C4-2B (cell line): ENCODE data around the gene CUL9.

Experiments used
- H3K27ac ChIP-seq: fragments of 450-650 bp; 2 replicates; pipeline ENCODE4 v1.5.1; 2017
- ZFX ChIP-seq: fragments of 450-650 bp; IDR thresholded peaks from 2 replicates; pipeline ENCODE4 v1.6.1; 2017
- TF ChIP-seq, protein P1 (sequence below): fragments of 450-650 bp; conservative IDR thresholded peaks from 2 replicates; pipeline ENCODE4 v1.5.1; 2017; ENCODE audit warnings: mild to moderate bottlenecking

Gene CUL9

DNA sequence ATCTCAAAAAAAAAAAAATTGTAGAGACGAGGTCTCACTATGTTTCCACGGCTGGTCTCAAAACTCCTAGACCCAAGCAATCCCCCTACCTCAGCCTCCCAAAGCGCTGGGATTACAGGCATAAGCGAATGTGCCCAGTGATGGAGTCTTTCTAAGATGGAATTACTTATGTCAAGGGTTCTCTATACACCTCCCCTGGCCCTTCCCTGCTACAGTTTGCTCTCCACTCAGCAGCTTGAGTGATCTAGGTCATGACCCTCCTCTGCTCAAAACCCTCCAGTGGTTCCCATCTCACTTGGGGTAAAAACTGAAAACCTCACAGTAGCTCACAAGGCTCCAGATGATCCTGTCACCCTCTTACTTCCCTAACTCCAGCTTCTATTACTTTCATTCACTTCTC lies 49.1 kb downstream of the CUL9 start:
- no peak overlapping the region for H3K27ac ChIP-seq
- TF ChIP-seq ZFX, result no peak
- TF ChIP-seq, protein P1, sequence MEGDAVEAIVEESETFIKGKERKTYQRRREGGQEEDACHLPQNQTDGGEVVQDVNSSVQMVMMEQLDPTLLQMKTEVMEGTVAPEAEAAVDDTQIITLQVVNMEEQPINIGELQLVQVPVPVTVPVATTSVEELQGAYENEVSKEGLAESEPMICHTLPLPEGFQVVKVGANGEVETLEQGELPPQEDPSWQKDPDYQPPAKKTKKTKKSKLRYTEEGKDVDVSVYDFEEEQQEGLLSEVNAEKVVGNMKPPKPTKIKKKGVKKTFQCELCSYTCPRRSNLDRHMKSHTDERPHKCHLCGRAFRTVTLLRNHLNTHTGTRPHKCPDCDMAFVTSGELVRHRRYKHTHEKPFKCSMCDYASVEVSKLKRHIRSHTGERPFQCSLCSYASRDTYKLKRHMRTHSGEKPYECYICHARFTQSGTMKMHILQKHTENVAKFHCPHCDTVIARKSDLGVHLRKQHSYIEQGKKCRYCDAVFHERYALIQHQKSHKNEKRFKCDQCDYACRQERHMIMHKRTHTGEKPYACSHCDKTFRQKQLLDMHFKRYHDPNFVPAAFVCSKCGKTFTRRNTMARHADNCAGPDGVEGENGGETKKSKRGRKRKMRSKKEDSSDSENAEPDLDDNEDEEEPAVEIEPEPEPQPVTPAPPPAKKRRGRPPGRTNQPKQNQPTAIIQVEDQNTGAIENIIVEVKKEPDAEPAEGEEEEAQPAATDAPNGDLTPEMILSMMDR, result no peak

DNA sequence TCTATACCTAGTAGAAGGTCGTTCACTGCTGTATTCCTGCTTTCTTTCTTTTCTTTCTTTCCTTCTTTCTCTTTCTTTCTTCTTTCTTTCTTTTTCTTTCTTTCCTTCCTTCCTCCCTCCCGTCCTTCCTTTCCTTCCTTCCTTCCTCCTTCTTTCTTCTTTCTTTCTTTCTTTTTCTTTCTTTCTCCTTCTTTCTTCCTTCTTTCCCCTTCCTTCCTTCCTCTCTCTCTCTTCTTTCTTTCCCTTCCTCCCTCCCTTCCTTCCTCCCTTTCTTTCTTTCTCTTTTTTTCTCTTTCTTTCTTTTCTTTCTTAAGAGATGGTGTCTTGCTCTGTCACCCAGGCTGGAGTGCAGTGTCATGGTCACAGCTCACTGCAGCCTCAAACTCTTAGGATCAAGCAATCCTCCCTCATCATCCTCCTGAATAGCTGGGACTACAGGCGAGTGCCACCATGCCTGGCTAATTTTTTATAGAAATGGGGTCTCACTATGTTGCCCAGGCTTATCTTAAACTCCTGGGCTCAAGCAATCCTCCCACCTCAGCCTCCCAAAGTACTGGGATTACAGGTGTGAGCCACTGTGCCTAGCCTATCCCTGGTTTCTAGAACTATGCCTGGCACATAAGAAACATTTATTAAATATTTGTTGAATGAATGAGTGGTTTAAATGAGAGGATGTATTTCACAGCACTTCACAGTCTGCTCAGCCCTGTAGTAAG lies 49.9 kb downstream of the CUL9 start:
- no peak for TF ChIP-seq ZFX
- TF ChIP-seq, protein P1, result no peak
- no peak overlapping the region for H3K27ac ChIP-seq

DNA sequence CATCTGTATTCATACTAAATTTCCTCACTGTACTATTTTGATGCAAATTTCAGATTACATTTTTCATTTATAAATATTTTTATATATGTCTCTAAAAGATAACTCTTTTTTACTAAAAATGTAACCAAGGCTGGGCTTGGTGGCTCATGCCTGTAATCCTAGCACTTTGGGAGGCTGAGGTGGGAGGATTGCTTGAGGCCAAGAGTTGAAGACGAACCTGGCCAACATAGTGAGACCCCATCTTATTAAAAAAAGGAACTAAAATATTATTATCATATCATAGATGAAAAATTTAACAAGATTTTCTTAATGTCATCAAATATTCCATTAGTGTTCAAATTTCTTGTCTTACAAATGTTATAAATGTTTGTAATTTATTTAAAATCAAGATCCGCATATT lies 53.8 kb downstream of the CUL9 start:
- TF ChIP-seq, protein P1, result no peak
- no peak for TF ChIP-seq ZFX
- no peak overlapping the region for H3K27ac ChIP-seq

DNA sequence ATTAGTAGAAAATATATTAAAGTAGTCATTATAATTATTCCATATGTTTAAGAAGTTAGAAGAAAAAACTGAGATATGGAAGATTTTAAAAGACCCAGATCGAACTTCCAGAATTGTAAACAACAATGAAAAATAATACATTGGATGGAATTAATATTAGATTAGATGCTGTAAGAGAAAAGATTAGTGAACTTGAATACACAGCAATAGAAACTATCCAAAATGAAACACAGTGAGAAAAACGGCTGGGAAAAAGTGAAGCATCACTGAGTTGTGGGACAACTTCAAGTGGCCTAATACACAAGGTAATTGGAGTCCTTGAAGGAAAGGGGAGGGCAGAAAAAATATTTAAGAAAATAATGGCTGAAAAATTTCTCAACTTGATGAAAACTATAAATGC lies 57.1 kb downstream of the CUL9 start:
- no peak for TF ChIP-seq ZFX
- TF ChIP-seq, protein P1, result no peak
- no peak overlapping the region for H3K27ac ChIP-seq

DNA sequence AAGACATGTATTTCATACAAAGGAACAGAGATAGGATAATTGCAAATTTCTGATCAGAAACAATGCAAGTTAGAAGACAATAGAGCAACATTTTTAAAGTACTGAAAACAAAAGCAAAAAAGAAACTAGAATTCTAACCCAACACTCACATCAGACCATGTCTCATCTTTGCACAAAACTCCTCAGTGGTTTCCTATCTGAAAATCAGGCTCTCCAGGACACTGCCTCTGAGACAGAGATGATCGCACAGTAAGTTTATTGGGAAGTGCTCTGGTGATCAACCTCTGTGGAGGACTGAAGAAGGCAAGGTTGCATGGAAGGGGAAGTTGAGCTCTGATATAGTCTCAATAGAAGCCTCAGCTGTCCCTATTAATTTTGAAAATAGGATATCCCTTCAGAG lies 59.0 kb downstream of the CUL9 start:
- TF ChIP-seq, protein P1, result no peak
- TF ChIP-seq ZFX, result no peak
- H3K27ac ChIP-seq, result no peak overlapping the region

DNA sequence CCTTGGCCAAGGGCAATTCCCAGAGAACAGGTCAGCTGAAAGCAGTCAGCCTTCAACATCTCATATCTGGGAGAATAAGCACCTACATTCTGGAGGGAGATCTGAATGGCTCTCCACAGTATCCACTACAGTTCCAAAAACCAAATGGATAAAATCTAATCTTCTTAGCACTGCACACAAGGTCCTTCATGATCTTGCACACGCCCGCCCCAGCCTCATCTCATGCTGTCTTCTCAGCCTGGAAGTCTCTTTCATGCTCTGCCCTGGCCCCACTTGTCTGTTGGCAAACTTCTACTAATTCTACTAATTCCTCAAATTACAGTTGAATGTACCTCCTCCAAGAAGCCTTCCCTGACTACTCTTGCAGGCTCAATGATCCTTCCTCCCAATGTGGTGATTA lies 59.5 kb downstream of the CUL9 start:
- no peak overlapping the region for H3K27ac ChIP-seq
- TF ChIP-seq ZFX, result no peak
- TF ChIP-seq, protein P1, result no peak

DNA sequence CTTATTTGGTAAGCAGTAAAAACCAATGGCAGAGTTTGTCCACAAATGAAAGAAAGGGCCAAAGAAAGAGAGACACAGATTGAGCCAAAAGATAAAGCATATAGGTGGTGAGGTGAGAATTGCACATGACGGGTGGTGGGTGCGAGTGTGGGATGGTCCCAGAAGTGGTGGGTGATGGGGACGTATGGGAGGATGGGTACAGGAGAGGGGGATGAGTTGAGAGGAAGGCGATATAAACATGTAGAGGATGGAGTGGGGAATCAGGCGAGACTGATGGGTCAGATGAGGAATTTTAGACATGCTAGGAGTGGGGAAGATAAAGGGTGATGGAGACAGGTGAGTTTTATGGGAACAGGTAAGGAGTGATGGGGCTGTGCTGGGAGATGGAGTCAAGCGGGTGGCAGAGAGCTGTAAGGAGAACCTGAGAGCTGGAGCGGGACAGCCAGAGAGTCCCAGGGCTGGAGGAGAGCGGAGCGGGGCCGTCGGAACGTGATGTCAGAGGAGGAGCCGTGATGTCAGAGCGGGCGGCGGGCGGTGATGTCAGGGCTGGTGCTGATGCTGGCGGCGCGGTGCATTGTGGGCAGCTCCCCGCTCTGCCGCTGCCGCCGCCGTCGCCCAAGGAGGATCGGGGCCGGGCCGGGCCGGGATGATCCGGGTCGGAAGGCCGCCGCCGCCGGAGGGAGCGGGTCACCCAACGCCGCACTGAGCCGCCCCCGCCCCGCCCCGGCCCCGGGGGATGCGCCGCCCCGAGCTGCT lies 61.1 kb downstream of the CUL9 start, which contains the start of gene TTBK1:
TSS of gene TTBK1 (plus strand) at position 574 of the 756 bp plus-strand sequence. CDS start 3,180 bp downstream, outside the sequence.
- TF ChIP-seq ZFX, result no peak
- TF ChIP-seq, protein P1, result no peak

More for the DNA sequence above, 61.1 kb downstream of the CUL9 start, which contains the start of gene TTBK1:
- no peak within 1 kb of the TSS for H3K27ac ChIP-seq
